Middle frontal gyrus (tissue), 1 donor: Measurements from ENCODE around the gene UFD1.

Source experiments
- DNase-seq: peaks from one replicate; pipeline ENCODE4 v3.0.0-alpha.2; 2015; ENCODE audit warnings: low spot score; ENCODE audit errors: extremely low spot score

Gene UFD1

DNA sequence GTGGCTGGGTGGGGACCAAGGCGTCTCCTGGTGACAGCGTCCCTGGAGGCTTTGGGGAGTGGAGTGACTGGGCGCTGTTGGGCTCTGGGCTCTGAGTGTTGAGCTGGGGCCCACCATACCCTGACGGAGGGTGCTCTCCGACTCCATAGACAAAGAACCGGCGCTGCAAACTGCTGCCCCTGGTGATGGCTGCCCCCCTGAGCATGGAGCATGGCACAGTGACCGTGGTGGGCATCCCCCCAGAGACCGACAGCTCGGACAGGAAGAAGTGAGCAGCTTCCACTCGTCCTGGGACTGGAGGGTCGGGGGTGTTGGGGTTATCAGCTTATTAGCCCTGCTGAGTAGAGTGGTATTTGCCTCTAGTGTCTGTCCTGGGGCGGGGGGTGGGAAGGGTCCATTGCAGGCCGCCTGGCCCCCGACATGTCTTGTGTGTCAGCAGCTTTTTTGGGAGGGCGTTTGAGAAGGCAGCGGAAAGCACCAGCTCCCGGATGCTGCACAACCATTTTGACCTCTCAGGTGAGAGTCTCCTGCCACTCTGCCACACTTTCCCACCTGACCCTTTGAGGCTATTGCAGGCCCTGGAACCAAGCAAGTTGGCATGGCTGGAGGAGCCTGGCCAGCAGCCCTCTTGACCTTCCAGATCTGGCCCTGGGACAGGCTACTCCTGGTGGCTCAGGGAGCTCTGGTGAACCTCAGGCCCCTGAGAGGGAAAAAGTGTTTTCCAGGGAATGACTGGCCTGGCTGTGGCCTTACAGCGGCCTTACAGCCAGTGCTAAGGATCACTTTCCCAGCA is 37.6 kb upstream of the UFD1 start:
- no peak for DNase-seq

DNA sequence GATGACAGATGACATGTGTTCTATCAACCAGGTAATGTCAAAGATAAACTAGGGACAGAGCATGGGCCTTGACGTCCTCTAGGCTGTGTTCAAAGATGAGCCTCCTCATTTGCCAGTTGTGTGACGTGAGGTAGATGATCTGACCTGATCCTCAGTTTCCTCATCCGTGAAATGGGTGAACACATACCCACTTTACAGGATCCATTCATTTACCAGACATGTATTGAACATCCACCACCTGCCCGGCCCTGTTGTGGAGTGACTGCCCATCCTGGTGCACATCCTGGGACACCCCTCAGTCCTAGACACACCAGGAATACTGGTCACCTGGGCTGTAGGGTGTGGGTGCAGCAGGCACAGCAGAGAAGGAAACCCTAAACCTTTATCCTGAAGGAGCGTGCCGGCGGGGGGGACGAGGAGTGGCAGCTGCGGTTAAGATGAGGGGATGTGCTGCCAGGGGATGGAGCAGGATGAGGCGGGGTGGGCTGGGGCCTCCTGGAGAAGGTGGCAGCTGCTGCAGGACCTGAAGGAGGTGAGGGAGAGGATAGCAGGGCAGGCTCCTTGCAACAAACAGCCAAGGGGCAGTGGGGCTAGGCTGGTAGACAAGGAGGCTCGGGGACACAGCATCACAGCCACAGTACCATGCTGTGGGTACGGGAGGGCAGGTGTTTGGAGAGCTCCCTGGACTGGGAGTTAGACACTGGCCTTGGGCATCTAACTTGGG is 36.8 kb upstream of the UFD1 start:
- no peak for DNase-seq

DNA sequence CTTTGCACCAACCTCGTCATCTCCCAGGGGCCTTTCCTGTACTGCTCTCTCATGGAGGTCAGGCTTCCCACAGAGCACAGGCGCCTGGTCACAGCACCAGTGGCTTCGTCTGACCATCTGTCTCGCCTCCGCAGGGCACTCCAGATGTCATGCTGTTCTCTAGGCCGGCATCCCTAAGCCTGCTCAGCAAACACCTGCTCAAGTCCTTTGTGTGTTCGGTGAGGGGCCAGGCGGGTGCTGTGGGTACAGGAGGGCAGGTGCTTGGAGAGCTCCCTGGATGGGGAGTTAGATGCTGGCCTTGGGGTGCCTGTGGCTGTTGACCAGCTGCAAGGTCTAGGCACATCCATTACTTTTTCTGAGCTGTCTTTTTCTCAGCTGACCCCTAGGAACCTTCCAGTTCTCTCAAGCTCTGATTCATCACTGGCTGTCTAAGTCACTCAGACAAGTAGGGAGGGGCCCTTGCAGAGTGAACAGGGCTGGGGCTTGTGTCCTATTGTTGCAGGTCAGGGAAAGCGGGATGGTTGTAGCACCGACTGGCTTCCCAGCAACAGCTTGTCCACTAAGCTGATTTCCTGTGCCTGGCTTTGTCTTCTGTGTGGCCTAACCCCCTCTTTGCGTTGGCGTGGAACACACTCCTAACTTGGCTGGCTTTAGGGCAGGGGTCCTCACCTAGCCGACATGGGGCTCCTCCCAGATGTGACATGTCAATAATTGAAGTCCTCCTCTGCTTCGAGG is 36.0 kb upstream of the UFD1 start:
- no peak for DNase-seq

DNA sequence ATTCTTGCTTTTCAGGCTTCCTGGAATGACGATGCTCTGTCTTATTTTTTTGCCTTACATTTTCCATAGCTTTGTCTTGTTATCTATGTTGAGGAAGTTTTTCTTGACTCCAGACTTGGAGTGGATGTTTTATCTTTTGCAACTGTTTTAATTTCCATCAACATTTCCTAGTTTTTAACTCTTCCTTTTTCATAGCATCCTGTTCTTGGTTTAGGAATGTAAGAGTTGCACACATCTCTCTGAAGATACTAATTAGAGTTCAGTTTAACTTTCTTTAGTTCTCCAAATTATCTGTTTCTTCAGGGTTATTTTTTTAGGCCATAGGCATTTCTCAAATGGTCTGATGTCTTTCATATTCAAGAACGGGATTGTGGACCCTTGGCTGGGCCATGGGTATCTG is 34.8 kb upstream of the UFD1 start:
- DNase-seq: no peak

DNA sequence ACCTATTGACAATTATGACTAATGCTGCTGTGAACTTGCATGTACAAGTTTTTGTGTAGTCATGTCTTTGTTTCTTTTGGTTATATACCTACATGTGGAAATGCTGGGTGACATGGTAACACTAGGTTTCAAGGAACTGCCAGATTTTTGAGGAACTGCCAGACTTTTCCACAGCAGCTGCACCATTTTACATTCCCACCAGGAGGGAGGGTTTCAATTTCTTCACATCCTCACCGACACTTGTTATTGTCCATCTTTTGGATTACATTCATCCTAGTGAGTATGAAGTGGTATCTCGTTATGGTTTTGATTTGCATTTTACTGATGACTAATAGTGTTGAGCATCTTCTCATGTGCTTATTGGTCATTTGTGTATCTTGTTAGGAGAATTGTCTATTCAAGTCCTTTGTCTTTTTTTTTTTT is 31.9 kb upstream of the UFD1 start:
- no peak for DNase-seq

DNA sequence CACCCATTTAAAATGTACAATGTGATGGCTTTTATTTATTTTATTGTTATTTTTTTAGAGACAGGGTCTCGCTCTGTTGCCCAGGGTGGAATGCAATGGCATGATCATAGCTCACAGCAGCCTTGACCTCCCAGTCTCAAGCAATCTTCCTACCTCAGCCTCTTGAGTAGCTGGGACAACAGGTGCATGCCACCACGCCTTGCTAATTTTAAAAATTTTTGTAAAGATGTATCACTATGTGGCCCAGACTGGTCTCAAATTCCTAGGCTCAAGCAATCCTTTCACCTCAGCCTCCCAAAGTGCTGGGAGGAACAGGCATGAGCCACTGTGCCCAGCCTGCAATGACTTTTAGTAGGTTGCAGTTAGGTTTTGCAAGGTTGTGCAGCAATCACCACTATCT is 30.9 kb upstream of the UFD1 start:
- no peak for DNase-seq

DNA sequence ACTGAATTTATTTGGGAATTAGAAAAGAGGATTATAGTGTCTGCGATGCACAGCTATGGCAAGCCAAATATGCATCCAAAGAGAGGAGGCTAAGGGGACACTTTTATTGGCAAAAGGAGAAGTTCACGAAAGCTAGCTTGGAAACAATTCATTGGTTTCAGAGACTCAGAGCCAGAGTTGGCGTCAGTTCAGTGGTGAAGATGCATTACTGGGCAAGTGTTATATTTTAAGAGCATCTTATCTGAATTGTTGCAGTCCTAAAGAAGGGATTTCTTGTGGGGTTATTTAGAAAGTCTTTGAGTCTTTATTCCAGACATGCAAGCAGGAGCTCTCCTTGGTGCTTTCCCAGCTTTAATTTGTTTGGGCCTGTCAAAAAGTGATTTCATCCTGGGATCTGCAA is 30.2 kb upstream of the UFD1 start:
- no peak for DNase-seq

DNA sequence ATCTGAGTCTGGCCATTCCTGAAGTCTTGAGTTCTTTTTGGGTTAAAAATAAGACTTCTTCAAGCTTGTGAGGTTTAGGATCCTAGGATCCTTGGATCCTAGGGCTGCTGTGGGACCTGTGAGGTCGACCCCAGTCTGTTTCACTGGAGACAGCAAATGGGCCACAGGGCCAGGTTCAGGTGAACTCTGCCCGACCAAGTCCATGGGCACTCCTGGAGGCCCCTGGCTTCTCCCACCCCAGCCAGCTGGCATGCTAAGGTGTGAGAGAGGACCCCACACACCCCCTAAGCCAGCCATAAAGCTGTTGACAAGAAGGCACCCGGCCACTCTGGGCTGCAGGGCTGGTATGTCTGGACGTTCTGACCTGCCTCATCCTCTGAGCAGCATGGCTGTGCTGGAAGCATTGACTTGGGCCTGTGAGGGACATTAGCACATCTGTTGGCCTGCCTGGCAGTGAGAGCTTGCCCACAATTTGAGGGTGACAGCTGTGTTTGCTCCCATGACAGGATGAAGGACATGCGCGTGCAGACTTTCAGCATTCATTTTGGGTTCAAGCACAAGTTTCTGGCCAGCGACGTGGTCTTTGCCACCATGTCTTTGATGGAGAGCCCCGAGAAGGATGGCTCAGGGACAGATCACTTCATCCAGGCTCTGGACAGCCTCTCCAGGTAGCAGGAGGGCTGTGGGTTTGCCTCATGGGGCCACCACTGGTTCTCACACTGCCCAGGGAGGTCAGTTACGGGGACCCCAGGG is 29.2 kb upstream of the UFD1 start:
- no peak for DNase-seq

DNA sequence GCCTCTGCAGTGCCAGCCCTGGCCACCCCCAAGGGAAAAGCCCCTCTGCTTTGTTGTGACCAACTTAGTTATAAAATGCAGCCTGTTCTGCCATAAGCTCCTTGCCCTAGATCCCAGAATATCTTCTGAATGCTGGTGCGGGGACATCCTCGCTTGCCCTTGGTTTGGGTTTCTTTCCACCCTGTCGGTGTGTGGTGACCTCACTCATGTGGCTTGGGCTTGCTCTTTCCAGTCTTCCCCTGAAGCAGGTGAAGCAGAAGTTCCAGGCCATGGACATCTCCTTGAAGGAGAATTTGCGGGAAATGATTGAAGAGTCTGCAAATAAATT is 28.5 kb upstream of the UFD1 start:
- no peak for DNase-seq

DNA sequence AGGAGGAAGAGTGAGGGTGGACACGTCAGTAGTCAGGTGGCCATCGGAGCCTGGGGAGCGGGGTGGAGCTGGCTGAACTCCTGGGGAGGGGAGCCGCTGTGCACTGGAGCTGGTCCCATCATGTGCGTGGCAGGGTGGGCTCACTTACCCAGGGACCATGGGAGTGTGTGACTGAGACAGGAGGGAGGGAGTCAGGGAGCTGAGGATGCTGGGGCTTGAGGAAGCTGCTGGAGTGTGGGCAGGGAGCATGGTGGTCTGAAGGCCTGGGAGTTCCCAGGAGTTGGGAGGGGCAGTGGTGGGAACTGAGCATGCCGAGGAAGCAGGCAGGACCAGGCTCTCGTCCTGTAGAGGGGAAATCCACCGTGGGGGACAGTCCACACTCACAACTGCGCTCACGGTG is 27.2 kb upstream of the UFD1 start:
- DNase-seq: no peak

DNA sequence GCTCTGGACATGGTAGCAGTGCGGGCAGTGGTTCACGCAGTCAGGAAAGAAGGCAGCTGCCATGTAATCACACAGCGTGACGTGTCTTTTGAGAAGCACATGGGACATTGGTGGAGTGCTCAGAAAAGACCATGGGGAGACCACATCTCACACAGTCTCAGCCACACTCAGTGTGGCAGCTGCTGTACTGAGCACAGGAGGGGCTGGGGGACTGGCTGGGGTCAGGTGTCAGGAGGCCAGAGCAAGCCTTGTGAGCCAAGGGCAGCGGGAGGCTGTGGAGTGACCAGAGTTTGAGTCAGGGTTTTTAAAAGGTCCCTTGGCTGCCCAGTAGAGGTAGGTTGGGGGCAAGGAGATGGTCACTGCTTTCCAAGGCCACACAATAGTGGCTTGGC is 26.7 kb upstream of the UFD1 start:
- DNase-seq: no peak

DNA sequence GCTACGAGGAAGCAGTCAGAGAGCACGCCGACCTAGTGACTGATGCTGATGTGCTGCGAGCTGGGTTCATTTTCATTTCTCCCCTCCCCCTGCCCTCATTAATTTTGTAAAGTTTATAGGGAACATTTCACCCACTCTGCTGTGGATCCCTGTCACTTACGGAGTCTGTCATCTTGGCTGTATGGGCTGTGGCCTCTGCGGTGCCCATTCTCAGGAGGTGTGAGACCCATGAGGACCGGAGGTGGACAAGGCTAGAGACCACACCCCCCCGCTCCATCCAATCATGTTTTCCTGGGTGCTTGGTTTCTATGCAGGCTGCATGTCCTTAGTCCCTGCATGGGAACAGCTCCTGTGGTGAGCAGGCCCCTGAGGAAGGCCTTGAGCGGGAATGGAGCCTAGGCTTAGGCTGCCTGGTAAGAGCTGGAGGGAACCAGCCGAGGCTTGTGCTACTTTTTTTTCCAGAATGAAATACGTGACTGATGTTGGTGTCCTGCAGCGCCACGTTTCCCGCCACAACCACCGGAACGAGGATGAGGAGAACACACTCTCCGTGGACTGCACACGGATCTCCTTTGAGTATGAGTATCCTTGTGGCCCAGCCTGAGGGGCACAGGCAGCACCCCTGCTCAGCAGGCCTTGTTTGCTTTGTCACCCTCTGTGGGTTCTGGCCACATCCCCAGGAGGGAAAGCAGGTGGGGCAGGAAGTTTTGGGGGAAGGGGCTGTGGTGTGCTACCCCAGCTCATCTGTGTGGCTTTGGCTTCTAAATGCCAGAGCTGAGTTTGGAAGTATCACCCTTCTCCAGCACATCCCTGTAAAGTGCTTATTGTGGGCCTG is 26.1 kb upstream of the UFD1 start:
- no peak for DNase-seq

DNA sequence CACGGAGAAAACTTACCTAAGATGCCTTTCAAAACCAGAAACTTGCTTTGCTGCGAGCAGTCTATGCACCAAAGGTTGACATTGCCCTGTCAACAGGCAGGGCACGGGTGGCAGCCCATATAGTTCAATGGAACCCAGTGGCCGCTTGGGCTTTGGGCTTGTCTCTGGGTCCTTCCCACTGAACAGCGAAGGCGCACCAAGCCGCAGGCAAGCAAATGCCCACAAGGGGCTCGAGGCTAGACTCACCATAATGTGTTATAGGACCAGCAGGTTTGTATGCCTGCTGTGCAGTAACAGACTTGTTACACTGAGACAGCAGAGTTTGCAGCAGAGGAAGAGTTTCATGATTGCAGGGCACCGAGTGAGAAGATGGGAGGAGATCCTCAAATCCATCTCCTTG is 24.9 kb upstream of the UFD1 start:
- DNase-seq: no peak

DNA sequence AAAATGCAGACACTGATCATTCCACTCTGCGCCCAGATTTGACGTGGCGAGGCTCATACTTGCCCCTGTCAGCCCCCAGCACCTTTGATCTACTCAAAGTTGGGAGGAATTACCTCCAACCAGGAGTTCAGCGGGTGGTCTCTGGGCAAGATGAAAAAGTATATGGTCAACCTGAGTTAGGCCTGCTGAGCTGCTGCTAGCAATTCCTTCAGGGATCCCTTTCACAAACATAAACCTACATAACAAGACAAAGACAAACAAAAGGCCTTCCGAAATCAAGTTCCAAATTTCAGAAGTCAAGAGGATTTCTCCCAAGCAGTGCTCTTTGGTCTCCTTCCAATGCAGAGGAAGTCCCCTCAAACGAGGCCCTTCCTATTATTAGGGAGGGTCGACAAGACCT is 24.4 kb upstream of the UFD1 start:
- no peak for DNase-seq

DNA sequence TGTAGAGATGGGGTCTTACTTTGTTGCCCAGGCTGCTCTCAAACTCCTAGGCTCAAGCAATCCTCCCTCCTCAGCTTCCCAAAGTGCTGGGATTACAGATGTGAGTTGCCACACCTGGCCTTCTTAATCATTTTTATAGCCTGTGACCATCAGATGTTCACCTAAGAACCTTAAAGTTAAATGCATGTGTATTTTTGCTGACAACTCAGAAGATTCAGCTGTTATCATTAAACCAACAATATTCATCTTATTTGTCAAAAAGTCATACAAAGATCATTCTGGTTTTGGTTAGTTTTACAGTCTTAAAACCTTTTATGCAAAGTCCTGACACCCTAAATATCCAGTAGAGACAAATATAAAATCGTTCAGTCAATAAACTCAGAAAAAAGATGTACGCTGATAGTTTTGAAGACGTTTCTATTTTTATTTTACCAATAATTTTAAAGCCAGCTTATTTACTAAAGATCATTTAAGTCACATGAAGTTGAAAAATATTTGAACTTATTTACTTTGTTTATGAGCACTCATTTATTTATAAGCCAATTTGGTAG is 23.0 kb upstream of the UFD1 start:
- no peak for DNase-seq

DNA sequence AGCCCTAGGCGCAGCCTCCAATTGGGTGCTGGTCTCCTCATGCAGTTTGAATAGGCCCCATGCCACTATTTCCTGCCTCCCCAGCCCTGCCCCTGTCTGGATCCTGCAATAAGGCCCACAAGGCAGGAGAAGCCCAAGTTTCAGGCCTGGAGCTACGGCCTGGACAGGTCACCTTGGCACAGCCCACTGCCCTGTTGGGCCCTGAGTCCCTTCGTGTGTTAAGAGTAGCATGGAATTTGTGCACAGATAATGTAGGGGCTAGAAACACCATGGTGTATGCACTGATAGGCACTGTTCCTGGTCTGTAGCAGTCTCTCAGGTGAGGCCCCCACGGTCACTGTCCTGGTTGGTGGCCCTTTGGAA is 20.9 kb upstream of the UFD1 start:
- no peak for DNase-seq

DNA sequence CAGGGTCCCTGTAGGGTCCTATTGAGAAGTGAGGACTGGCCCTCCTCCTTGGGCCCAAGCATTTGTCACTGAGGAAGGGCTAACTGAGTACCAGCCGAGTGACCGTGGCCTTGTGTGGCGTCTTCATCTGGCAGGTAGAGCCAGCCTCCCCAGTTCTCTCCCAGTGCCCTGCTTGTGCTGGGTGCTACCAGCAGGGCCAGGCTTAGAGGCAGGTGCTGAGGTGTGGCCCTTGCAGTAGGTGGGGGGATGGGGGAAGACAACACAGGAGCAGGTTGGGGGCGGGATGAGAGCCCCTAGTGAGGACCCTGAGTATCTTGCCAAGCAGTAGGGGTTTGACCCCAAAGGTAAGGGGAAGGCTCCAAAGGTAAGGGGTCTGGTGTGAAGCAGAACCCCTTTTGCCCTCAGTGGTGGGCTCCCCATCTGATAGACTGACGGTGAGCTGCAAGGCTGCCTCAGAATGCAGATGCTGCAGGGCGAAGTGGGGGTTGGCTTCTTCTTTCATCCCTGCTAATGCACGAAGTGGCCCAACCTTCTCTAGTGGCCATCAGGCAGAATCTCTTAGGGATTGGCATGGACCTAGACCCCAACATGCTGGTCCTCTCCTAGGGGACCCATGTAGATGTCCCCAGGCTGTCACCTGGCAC is 20.4 kb upstream of the UFD1 start:
- DNase-seq: no peak

DNA sequence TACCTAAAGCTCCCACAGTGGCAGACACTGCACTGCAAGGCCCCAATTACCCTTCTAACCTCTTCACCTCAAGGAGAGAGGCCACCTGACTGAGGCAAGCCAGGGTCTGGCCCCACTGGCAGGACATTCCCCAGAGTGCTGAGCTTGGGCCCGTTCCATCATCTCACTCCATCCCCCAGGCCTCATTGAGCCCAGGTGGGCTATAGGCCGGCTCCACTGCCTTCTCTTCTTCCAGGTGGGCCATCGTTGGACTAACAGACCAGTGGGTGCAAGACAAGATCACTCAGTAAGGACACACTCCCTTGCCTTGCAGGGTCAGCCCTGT is 19.8 kb upstream of the UFD1 start:
- no peak for DNase-seq

DNA sequence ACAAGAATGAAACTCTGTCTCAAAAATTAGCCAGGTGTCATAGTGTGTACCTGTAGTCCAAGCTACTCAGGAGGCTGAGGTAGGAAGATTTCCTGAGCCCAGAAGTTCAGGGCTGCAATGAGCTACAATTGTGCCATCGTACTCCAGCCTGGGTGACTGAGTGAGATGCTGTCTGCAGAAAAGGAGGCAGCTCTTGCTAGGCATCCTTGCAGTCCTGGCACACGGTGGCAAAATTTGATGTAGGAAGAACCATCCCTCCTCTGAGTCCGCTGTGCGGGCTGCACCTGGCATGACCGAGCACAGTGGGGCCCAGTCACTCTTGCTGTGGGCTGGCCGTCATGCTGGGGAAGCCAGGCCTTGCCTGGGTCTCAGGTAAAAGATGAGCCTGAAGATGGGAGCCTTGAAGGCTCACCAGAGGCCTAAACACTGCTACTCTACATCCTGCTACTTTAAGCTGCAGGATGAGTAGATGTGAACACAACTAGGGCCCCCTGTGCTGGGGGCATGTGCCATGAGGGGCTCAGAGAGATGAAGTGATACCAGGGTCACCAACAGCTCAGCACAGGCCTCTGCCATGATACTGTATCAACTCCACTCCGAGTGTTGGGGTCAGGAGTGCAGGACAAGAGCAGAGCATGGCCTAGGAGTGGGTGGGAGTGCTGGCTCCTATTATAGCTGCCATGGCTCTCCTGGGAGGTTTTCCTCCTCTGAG is 19.3 kb upstream of the UFD1 start:
- DNase-seq: no peak

DNA sequence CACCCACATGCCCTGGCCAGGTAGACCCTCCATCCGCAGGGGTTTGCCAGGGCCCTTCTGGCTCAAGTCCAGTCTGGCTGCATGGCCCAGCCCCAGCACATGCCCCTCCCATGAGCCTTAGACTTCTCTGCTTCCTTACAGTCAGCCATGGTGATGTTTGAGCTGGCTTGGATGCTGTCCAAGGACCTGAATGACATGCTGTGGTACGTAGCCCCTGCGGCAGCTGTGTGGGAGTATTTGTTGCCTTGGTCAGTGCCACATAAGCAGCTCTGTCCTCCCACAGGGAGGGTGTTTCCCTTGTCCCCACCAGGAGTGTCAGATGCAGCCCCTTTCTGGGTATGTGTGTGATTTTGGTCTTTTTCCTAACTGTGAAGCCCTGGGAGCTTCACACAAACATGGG is 18.3 kb upstream of the UFD1 start:
- DNase-seq: no peak
